DMS114 treated with DMSO at 0.1 percent for 48 hours (cell line): ENCODE measurements around the gene DSG2.

Experiments used
- DNase-seq: peaks from one replicate; lab custom pipeline; 2025; ENCODE audit not compliant: unreplicated experiment; lab: John Stamatoyannopoulos, UW

DSG2 gene

GRCh38 chr18:31554776-31555175, 56.8 kb downstream of the DSG2 start:
- no peak for DNase-seq

GRCh38 chr18:31555971-31556747, 58.2 kb downstream of the DSG2 start:
- DNase-seq = peak; percentile 64

GRCh38 chr18:31557446-31557845, 59.5 kb downstream of the DSG2 start:
- DNase-seq = no peak

DNA sequence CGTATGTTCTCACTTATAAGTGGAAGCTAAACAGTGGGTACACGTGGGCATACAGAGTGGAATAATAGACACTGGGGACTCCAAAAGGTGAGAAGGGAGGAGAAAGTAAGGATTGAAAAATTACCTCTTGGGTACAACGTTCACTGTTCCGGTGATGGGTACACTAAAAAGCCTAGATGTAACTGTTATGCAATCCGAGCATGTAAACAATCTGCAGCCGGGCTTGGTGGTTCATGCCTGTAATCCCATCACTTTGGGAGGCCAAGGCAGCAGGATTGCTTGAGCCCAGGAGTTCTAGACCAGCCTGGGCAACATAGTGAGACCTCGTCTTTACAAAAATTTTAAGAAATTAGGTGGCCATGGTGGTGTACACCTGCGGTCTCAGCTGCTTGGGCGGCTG, 60.6 kb downstream of the DSG2 start:
- DNase-seq = no peak

DNA sequence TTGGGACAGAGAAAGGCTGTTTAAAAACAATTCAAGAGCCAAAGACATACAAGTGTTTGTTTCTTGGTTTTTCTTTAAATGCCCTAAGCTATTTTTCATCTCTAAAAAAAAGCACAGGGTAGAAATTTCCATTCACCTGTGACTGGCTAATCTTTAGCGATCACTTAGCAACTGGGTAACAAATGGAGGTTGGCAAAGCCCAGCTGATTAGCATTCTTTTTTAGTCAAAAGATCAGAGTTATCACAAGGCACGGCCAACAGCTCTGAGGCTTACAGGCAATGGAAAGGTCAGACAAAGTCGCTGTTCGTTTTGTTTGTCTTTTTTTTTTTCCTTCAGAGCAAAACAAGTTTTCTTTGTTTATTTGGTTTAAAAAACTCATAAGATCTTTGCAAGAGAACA, 64.7 kb downstream of the DSG2 start:
- DNase-seq = no peak

- DNase-seq = peak; percentile 2
Measured at GRCh38 chr18:31563778-31564177, 65.8 kb downstream of the DSG2 start.

GRCh38 chr18:31565345-31565744, 67.4 kb downstream of the DSG2 start:
- DNase-seq = no peak

GRCh38 chr18:31565782-31566512, 68.0 kb downstream of the DSG2 start:
- no peak for DNase-seq

- no peak for DNase-seq
Measured at GRCh38 chr18:31566576-31567306, 68.8 kb downstream of the DSG2 start.

GRCh38 chr18:31572368-31572767, 74.4 kb downstream of the DSG2 start:
- no peak for DNase-seq

GRCh38 chr18:31573051-31573450, 75.1 kb downstream of the DSG2 start:
- no peak for DNase-seq

GRCh38 chr18:31574359-31574758, 76.4 kb downstream of the DSG2 start:
- no peak for DNase-seq

DNA sequence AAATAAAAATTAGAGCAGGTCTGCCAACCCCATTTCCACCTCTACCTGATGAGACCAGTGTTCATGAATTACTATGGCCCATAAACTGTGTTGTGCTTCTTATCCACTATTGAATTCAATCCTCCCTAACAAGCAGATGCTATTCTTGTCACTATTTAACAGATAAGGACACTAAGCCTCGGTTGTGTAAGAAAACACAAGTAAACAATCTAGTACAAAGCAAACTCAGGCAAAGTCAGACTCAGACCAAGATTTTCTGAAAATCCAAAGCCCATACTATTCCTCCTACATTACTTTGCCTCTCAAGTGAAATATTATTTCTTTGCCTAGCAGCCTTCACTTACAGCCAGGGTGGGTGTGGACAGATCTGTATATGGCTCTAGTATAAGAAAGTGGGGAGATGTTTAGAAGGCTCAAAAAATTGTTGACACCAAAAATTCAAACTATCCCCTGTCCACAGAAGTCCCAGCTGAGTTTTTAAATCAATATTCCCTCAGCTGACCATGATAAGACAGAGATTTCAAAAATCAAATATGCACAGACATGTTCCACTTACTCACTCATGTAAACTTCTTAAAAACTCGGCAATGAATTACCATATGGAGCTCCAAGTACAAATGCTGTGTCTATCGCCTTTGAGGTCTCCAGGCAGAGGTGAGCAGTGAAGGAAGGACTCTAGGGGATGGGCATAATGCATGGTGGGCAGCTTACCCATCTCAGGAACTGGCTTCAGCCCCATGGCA, 77.7 kb downstream of the DSG2 start:
- DNase-seq = no peak

DNA sequence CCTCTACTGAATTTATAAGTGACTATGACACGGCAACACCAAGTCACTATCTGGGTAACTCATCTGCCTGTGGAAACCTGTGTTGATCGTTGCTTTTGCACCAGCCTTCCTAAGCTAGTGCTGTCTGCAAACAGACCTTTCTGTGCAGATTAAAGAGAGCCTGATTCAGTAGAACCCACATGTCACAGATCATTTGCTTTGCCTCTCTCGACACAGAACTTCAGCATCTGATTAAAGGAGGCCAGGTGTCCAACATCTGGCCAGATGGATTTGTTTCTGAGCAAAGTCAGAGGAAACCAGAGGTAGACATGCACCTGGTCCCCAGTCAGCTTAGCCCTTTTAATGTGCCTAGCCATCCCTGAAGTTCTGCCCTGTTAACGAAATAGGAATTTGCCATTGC, 78.7 kb downstream of the DSG2 start:
- DNase-seq = no peak

- no peak for DNase-seq
Measured at GRCh38 chr18:31577195-31577594, 79.2 kb downstream of the DSG2 start.

DNA sequence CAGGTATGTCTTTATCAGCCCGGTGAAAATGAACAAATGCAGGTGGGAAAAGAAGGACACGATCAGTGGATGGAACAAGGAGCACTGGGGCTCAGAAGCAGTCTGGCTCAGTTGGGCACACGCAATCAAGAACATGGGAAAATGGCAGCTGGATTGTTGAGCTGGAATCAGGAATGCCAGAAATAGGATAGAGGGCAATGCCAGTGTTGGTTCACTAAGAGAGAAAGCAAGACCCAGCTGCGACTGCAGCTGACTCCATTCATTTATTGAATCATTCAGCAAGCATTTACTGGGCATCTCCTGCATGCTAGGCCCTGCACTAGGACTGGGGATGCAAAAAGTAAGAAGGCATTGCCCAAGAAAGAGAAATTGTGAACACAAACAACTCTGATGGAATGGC, 80.1 kb downstream of the DSG2 start:
- no peak for DNase-seq

GRCh38 chr18:31579375-31579774, 81.4 kb downstream of the DSG2 start:
- no peak for DNase-seq

DNA sequence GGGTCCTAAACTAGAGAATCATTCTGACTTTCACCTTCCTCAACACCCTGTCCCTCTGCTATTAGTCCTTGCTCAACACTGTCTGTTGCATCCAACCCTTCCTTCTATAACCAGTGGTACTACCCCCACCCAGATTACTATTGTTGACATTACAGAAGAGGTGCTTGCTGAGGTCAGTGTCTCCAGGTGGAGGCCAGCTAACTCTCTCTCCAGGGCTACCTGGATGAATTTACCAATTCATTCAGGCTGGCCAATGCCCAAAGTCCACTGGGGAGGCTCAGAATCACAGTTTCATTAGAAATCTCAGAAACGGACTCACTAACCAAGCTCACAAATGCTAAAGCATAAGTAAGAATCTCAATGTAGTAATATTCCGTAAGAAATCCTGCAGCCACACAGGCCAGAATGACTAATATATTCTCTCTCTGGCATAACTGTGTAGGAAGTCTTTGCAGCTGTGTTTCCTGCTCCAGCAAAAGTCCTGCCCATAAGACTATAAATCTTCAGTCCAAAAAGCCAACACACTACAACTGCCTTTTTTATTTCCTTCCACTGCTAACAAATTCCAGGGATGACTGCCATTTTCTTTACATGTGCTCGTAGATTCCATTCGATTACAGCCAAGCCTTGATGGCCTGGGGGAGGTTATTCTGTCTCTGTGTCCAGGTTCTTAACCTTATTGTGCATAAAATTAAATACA, 83.7 kb downstream of the DSG2 start:
- DNase-seq = no peak

- DNase-seq = no peak
Measured at GRCh38 chr18:31583185-31583854, 85.3 kb downstream of the DSG2 start.

GRCh38 chr18:31585991-31586390, 88.0 kb downstream of the DSG2 start:
- DNase-seq = no peak
